ENCODE results near the gene IQCM.

Gene IQCM

GRCh38 chr4:149715822-149716585 lies 99.6 kb downstream of the IQCM start:
- Histone ChIP-seq H3K9me3 (no peaks in the 10 kb centered on the region), H3K4me3 (no peak overlapping the region), H3K36me3 (replicated peaks) (no peaks in the 10 kb centered on the region), H3K4me1 (no peaks in the 10 kb centered on the region), H3K27me3 (ENCODE audit: low read depth) (peaks cover 13% of the 10 kb centered on the region)
- in situ Hi-C loops (cut with MboI; ENCODE audit: low sequenced_read_pairs): no loop called here
- no peak for DNase-seq (ENCODE audit: low spot score in 2 of 2)

DNA sequence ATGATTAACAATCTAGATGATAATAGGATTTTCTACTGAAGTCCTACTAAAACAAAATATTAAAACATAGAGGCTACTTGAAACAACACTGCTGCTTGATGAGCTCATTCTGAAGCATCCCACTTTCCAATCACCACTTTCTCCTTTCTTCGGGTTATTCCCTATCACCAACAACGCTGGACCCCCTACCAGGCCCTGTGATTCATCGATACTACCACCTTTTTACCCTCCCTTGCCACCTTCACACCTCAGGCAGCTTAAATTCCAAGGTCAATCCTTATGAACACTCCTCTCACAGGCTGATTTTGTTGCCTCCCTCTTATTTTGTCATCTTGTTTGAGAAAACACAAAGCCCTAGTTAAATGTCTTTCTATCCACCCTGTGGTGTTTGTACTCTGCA lies 102.6 kb downstream of the IQCM start:
- Histone ChIP-seq H3K9me3 (no peaks in the 10 kb centered on the region), H3K4me3 (no peak overlapping the region), H3K4me1 (peaks cover 6% of the 10 kb centered on the region; the same call in 1 of the 2 replicates), H3K27me3 (ENCODE audit: low read depth) (peaks cover 32% of the 10 kb centered on the region), H3K36me3 (replicated peaks) (no peaks in the 10 kb centered on the region)
- in situ Hi-C loops (cut with MboI; ENCODE audit: low sequenced_read_pairs): no loop called here
- DNase-seq (ENCODE audit: low spot score in 2 of 2): no peak

- Histone ChIP-seq H3K4me3 (no peak overlapping the region), H3K36me3 (replicated peaks) (no peaks in the 10 kb centered on the region), H3K9me3 (no peaks in the 10 kb centered on the region), H3K4me1 (peaks cover 10% of the 10 kb centered on the region; the same call in 1 of the 2 replicates), H3K27me3 (ENCODE audit: low read depth) (peaks cover 36% of the 10 kb centered on the region)
- DNase-seq (ENCODE audit: low spot score in 2 of 2): no peak
- in situ Hi-C loops (cut with MboI; ENCODE audit: low sequenced_read_pairs): no loop called here
Measured at GRCh38 chr4:149711593-149712365, 103.9 kb downstream of the IQCM start.

DNA sequence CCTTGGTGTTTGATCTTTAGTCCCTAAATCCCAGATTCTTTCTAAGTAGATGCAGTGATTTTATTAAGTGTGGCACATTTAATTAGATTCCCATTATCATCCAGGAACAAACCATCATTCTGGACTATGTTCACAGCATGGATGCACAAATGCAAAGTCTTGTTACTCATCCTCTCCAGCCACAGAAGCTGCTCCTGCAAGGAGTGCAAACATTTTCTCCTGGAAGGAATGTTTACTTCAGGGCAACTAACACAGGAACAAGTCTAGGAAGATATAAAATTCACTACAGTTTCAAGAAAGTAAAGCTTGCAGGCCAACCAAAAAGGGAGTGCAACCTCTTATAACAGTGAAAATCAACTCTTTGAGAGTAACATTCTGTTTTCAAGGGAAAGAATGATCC lies 106.0 kb downstream of the IQCM start:
- H3K36me3 ChIP-seq (replicated peaks): no peaks in the 10 kb centered on the region
- in situ Hi-C loops (cut with MboI; ENCODE audit: low sequenced_read_pairs): no loop called here
- no peak for DNase-seq (ENCODE audit: low spot score in 2 of 2)
- no peaks in the 10 kb centered on the region for H3K9me3 ChIP-seq
- H3K4me1 ChIP-seq: peaks cover 10% of the 10 kb centered on the region; the same call in 1 of the 2 replicates
- H3K4me3 ChIP-seq: no peak overlapping the region
- peaks cover 39% of the 10 kb centered on the region for H3K27me3 ChIP-seq (ENCODE audit: low read depth)

- no peak overlapping the region for H3K4me3 ChIP-seq
- H3K27me3 ChIP-seq (ENCODE audit: low read depth): peaks cover 40% of the 10 kb centered on the region
- DNase-seq (ENCODE audit: low spot score in 2 of 2): peak in 1 of 2 experiments; percentile 78
- H3K36me3 ChIP-seq (replicated peaks): no peaks in the 10 kb centered on the region
- H3K9me3 ChIP-seq: no peaks in the 10 kb centered on the region
- in situ Hi-C loops (cut with MboI; ENCODE audit: low sequenced_read_pairs): no loop called here
- H3K4me1 ChIP-seq: peaks cover 10% of the 10 kb centered on the region; the same call in 1 of the 2 replicates
Measured at GRCh38 chr4:149708513-149709130, 107.0 kb downstream of the IQCM start.

- Histone ChIP-seq H3K9me3 (no peaks in the 10 kb centered on the region), H3K36me3 (replicated peaks) (no peaks in the 10 kb centered on the region), H3K4me3 (no peak overlapping the region), H3K27me3 (ENCODE audit: low read depth) (peaks cover 44% of the 10 kb centered on the region), H3K4me1 (peaks cover 10% of the 10 kb centered on the region; the same call in 1 of the 2 replicates)
- DNase-seq (ENCODE audit: low spot score in 2 of 2): no peak
- in situ Hi-C loops (cut with MboI; ENCODE audit: low sequenced_read_pairs): no loop called here
Measured at GRCh38 chr4:149707862-149708261, 107.8 kb downstream of the IQCM start.

DNA sequence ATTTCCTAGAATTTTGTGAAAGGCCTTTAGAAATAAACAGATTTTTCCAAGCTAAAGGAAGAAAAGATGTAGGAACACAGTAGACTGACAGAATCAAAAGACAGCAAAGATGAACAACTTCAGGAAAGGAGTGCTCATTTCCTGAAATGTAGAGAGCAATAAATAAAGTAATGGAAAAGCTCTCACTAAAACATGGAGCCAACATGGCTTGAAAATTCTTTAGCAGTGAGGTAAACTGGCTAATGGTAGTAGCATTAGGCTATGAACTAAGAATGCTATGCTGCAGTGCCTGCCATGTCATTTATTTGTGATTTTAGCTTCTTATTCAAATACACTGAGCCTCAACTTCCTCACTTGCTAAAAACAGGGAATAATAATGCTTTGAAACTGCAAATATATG lies 108.7 kb downstream of the IQCM start:
- H3K9me3 ChIP-seq: no peaks in the 10 kb centered on the region
- H3K4me1 ChIP-seq: peaks cover 10% of the 10 kb centered on the region; the same call in 1 of the 2 replicates
- peaks cover 43% of the 10 kb centered on the region for H3K27me3 ChIP-seq (ENCODE audit: low read depth)
- H3K4me3 ChIP-seq: no peak overlapping the region
- in situ Hi-C loops (cut with MboI; ENCODE audit: low sequenced_read_pairs): no loop called here
- no peaks in the 10 kb centered on the region for H3K36me3 ChIP-seq (replicated peaks)
- DNase-seq (ENCODE audit: low spot score in 2 of 2): no peak

DNA sequence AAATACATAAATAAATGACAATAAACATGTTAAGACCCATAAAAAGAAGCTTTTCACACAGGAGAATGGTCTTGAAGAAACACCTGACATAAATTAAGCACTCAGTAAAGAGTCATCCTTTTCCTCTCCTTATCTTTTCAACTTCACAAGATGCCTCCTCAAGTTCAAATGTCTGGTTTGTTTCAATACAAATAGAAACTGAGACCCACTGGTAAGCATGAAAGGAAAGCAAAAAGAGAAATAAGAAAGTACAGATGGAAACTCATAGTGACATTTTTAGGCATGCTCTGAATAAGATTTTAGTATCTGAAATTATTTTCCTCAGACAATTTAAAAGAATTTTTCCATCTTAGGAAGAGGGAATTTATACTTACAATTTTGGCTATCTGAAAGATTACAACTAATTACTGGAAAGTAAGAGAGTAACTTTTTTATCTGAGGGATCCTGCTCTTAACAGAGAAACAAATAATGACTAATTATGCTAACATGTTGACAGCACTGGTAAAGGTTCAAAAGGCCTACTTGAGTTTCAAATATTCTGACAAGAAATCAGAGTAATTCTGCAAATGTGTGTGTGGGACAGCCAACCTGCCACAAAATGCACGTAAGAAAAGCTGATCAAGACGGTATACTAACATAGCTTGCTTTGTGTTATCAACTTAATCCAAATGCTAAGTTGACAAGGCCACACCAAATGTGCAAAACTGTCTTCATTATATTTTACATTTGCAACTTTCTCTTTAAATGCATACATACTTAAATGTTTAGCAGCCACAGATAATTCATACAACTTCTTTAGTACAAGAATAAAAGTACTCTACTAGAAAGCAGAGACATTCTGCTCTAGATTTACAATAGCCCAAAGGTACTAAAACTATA lies 113.0 kb downstream of the IQCM start:
- in situ Hi-C loops (cut with MboI; ENCODE audit: low sequenced_read_pairs): no loop called here
- Histone ChIP-seq H3K9me3 (no peaks in the 10 kb centered on the region), H3K4me1 (no peaks in the 10 kb centered on the region), H3K4me3 (no peak overlapping the region), H3K27me3 (ENCODE audit: low read depth) (peaks cover 20% of the 10 kb centered on the region), H3K36me3 (replicated peaks) (no peaks in the 10 kb centered on the region)
- DNase-seq (ENCODE audit: low spot score in 2 of 2): no peak

DNA sequence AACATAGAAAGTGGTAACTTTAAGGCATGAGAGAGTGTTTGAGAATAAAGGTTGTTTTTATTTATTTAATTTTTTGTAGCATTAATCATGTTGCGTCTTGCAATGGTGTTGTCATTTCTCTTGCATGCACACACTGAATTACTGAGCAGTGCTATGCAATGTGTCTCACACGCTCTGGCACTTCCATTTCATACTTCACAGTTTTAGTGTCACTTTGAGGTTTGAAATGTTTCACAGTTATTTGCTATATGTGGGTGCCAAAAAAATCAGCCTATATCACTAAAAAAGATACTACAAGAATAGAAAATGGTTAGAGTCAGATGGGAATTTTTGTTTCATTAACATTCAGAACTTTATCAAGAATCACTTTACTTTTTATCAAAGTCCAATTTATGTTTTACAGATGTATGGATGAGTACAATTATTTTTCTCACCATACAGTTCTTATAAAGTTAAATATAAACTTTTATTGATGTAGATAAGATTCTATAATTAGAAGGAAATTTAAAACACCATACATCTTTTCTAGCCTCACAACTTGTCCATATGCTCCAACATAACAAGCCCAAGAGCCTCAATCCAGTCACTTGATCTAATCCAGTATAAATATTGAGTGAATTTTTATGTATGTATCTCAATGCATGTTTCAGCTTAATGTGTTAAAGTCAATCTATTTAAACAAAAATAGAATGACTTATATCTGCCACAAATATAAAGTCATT lies 114.0 kb downstream of the IQCM start:
- H3K4me3 ChIP-seq: no peak overlapping the region
- in situ Hi-C loops (cut with MboI; ENCODE audit: low sequenced_read_pairs): no loop called here
- no peaks in the 10 kb centered on the region for H3K4me1 ChIP-seq
- no peak for DNase-seq (ENCODE audit: low spot score in 2 of 2)
- H3K27me3 ChIP-seq (ENCODE audit: low read depth): peaks cover 22% of the 10 kb centered on the region
- no peaks in the 10 kb centered on the region for H3K9me3 ChIP-seq
- H3K36me3 ChIP-seq (replicated peaks): no peaks in the 10 kb centered on the region

GRCh38 chr4:149700272-149700671 lies 115.4 kb downstream of the IQCM start:
- in situ Hi-C loops (cut with MboI; ENCODE audit: low sequenced_read_pairs): no loop called here
- no peak for DNase-seq (ENCODE audit: low spot score in 2 of 2)
- H3K36me3 ChIP-seq (replicated peaks): no peaks in the 10 kb centered on the region
- H3K9me3 ChIP-seq: no peaks in the 10 kb centered on the region
- H3K4me3 ChIP-seq: no peak overlapping the region
- H3K27me3 ChIP-seq (ENCODE audit: low read depth): peaks cover 24% of the 10 kb centered on the region
- H3K4me1 ChIP-seq: no peaks in the 10 kb centered on the region

- H3K36me3 ChIP-seq (replicated peaks): no peaks in the 10 kb centered on the region
- H3K4me1 ChIP-seq: no peaks in the 10 kb centered on the region
- H3K4me3 ChIP-seq: no peak overlapping the region
- in situ Hi-C loops (cut with MboI; ENCODE audit: low sequenced_read_pairs): no loop called here
- no peak for DNase-seq (ENCODE audit: low spot score in 2 of 2)
- H3K27me3 ChIP-seq (ENCODE audit: low read depth): peaks cover 24% of the 10 kb centered on the region
- H3K9me3 ChIP-seq: no peaks in the 10 kb centered on the region
Measured at GRCh38 chr4:149699642-149700041, 116.0 kb downstream of the IQCM start.

DNA sequence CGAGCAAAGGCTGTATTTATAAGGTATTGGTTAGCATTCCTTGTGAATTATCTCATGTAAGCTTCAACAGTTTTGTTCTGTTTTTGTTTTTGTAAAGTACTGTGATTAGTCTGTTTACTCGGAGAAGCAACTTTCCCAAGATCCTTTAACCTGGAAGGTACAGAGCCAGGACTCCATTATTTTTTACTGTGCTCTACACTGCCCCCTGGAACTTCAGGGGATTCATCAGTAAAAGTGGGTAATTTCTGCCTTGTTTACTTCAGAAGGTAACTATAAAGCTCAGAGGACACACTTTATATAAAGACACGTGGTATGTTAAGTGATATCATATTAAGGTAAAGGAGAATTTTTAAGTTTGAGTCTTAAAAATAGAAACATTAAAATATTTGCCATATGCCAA lies 124.9 kb downstream of the IQCM start:
- no peak overlapping the region for H3K4me3 ChIP-seq
- no peaks in the 10 kb centered on the region for H3K4me1 ChIP-seq
- peaks cover 3% of the 10 kb centered on the region for H3K27me3 ChIP-seq (ENCODE audit: low read depth)
- no peaks in the 10 kb centered on the region for H3K36me3 ChIP-seq (replicated peaks)
- in situ Hi-C loops (cut with MboI; ENCODE audit: low sequenced_read_pairs): no loop called here
- no peak for DNase-seq (ENCODE audit: low spot score in 2 of 2)
- H3K9me3 ChIP-seq: no peaks in the 10 kb centered on the region

- H3K36me3 ChIP-seq (replicated peaks): no peaks in the 10 kb centered on the region
- in situ Hi-C loops (cut with MboI; ENCODE audit: low sequenced_read_pairs): no loop called here
- no peak for DNase-seq (ENCODE audit: low spot score in 2 of 2)
Measured at GRCh38 chr4:149684516-149684915, 131.1 kb downstream of the IQCM start.

More at GRCh38 chr4:149684516-149684915, 131.1 kb downstream of the IQCM start:
- Histone ChIP-seq H3K4me1 (no peaks in the 10 kb centered on the region), H3K4me3 (no peak overlapping the region), H3K27me3 (ENCODE audit: low read depth) (no peaks in the 10 kb centered on the region; the same call in 1 of the 2 replicates), H3K9me3 (no peaks in the 10 kb centered on the region)

Data from HAP-1 (cell line).